ENCODE measurements around the gene UCHL1. TPM values are rescaled to one million over a fixed set of nuclear protein-coding genes. Genes with fewer than 3 reads are reported as not detected.
"Not testable (repeated sequence)": the region's sequence is repeated elsewhere in the genome, so short reads cannot be mapped to it uniquely, and the experiment has no call there.

The UCHL1 gene
- total and polyA plus RNA-seq, 5 donors: 8.3 to 63.9 (median 40.5) TPM

- intact Hi-C loops (cut with DNase I): loop anchor here in 1 of 4 donors (10.0 kb wide), 1 partner anchor 617 kb away; no protein-coding TSS in a partner anchor
- no peaks in the 10 kb centered on the region for H3K4me1 ChIP-seq (ENCODE audit: control insufficient read depth, insufficient read depth, low read length)
- DNase-seq (no peak), ATAC-seq (no peak)
- H3K4me3 ChIP-seq (ENCODE audit: low read length): no peak overlapping the region
- no peaks in the 10 kb centered on the region for H3K9me3 ChIP-seq (ENCODE audit: control insufficient read depth, low read length)
- no peak overlapping the region for H3K27ac ChIP-seq (ENCODE audit: low read length)
- WGBS: 84% methylated on average over 7 of the region's 7 CpGs
- no peaks in the 10 kb centered on the region for H3K27me3 ChIP-seq (ENCODE audit: control insufficient read depth, insufficient read depth)
Observed at GRCh38 chr4:41267997-41268396, 11.3 kb downstream of the UCHL1 start.

DNA sequence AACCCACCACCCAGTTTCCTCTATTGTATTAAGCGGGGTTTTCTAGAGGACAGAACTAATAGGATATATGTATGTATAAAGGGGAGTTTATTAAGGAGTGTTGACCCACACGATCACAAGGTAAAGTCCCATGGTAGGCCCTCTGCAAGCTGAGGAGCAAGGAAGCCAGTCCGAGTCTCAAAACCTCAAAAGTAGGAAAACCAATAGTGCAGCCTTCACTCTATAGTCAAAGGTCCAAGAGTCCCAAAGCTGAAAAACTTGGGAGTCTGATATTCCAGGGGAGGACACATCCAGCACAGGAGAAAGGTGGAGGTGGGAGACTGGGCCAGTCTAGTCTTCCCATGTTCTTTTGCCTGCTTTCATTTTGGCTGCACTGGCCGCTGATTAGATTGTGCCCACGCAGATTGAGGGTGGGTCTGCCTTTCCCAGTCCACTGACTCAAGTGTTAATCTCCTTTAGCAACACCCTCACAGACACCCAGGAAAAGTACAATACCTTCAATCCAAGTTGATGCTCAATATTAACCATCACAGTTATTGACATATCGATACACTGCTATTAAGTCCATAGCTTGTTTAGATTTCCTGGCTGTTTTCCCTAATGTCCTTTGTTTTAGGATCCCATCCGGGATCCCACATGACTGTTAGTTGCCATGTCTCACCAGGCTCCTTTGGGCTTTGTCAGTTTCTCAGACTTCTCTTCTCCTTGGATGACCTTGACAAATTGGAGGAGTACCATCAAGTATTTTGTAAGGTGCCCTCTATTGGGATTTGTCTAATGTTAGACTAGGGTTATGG is 12.2 kb downstream of the UCHL1 start:
- ATAC-seq (no peak), DNase-seq (no peak)
- H3K4me1 ChIP-seq (ENCODE audit: control insufficient read depth, insufficient read depth, low read length): no peaks in the 10 kb centered on the region
- H3K9me3 ChIP-seq (ENCODE audit: control insufficient read depth, low read length): no peaks in the 10 kb centered on the region
- intact Hi-C loops (cut with DNase I): loop anchor here in 1 of 4 donors (10.0 kb wide), 1 partner anchor 616 kb away; no protein-coding TSS in a partner anchor
- WGBS: 94% methylated on average over 7 of the region's 7 CpGs
- no peak overlapping the region for H3K27ac ChIP-seq (ENCODE audit: low read length)
- no peaks in the 10 kb centered on the region for H3K27me3 ChIP-seq (ENCODE audit: control insufficient read depth, insufficient read depth)
- H3K4me3 ChIP-seq (ENCODE audit: low read length): no peak overlapping the region

GRCh38 chr4:41269682-41270081 is 13.0 kb downstream of the UCHL1 start:
- intact Hi-C loops (cut with DNase I): loop anchor here in 1 of 4 donors (10.0 kb wide), 1 partner anchor 615 kb away; no protein-coding TSS in a partner anchor
- ATAC-seq (no peak), DNase-seq (no peak)
- Histone ChIP-seq H3K27me3 (ENCODE audit: control insufficient read depth, insufficient read depth) (no peaks in the 10 kb centered on the region), H3K27ac (ENCODE audit: low read length) (no peak overlapping the region), H3K4me3 (ENCODE audit: low read length) (no peak overlapping the region), H3K4me1 (ENCODE audit: control insufficient read depth, insufficient read depth, low read length) (no peaks in the 10 kb centered on the region), H3K9me3 (ENCODE audit: control insufficient read depth, low read length) (no peaks in the 10 kb centered on the region)

DNA sequence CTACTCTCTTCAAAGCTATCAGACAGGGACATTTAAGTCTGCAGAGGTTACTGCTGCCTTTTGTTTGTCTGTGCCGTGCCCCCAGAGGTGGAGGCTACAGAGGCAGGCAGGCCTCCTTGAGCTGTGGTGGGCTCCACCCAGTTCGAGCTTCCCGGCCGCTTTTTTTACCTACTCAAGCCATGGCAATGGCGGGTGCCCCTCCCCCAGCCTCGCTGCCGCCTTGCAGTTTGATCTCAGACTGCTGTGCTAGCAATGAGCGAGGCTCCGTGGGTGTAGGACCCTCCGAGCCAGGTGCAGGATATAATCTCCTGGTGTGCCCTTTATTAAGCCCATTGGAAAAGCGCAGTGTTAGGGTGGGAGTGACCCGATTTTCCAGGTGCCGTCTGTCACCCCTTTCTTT is 19.2 kb downstream of the UCHL1 start:
- H3K27me3 ChIP-seq (ENCODE audit: control insufficient read depth, insufficient read depth); intact Hi-C loops (cut with DNase I); ATAC-seq; H3K4me3 ChIP-seq (ENCODE audit: low read length); H3K9me3 ChIP-seq (ENCODE audit: control insufficient read depth, low read length); DNase-seq; H3K4me1 ChIP-seq (ENCODE audit: control insufficient read depth, insufficient read depth, low read length); H3K27ac ChIP-seq (ENCODE audit: low read length): not testable (repeated sequence)
- WGBS: 94% methylated on average over 13 of the region's 13 CpGs

- Histone ChIP-seq H3K27me3 (ENCODE audit: control insufficient read depth, insufficient read depth) (no peaks in the 10 kb centered on the region), H3K27ac (ENCODE audit: low read length) (no peak overlapping the region), H3K4me3 (ENCODE audit: low read length) (no peak overlapping the region), H3K4me1 (ENCODE audit: control insufficient read depth, insufficient read depth, low read length) (no peaks in the 10 kb centered on the region), H3K9me3 (ENCODE audit: control insufficient read depth, low read length) (no peaks in the 10 kb centered on the region)
- WGBS: 59% methylated on average over 8 of the region's 8 CpGs
- no peak for DNase-seq
- ATAC-seq: peak in 1 of 2 donors; percentile 58
- intact Hi-C loops (cut with DNase I): loop anchor here in 3 of 4 donors (2.0 to 10.0 kb wide), 4 partner anchors 377 to 605 kb away; no protein-coding TSS in a partner anchor
Observed at GRCh38 chr4:41280010-41280409, 23.3 kb downstream of the UCHL1 start.

- Histone ChIP-seq H3K9me3 (ENCODE audit: control insufficient read depth, low read length) (no peaks in the 10 kb centered on the region), H3K27ac (ENCODE audit: low read length) (no peak overlapping the region), H3K4me3 (ENCODE audit: low read length) (no peak overlapping the region), H3K27me3 (ENCODE audit: control insufficient read depth, insufficient read depth) (no peaks in the 10 kb centered on the region), H3K4me1 (ENCODE audit: control insufficient read depth, insufficient read depth, low read length) (no peaks in the 10 kb centered on the region)
- DNase-seq (no peak), ATAC-seq (peak; percentile 96)
- intact Hi-C loops (cut with DNase I): loop anchor here in 3 of 4 donors (2.0 to 10.0 kb wide), 4 partner anchors 376 to 604 kb away; no protein-coding TSS in a partner anchor
- WGBS: 11% methylated on average over 7 of the region's 7 CpGs
Observed at GRCh38 chr4:41281038-41281634, 24.4 kb downstream of the UCHL1 start.

GRCh38 chr4:41282366-41282765 is 25.6 kb downstream of the UCHL1 start:
- Histone ChIP-seq H3K4me1 (ENCODE audit: control insufficient read depth, insufficient read depth, low read length) (no peaks in the 10 kb centered on the region), H3K4me3 (ENCODE audit: low read length) (no peak overlapping the region), H3K9me3 (ENCODE audit: control insufficient read depth, low read length) (no peaks in the 10 kb centered on the region), H3K27me3 (ENCODE audit: control insufficient read depth, insufficient read depth) (no peaks in the 10 kb centered on the region), H3K27ac (ENCODE audit: low read length) (no peak overlapping the region)
- ATAC-seq (no peak), DNase-seq (no peak)
- intact Hi-C loops (cut with DNase I): loop anchor here in 3 of 4 donors (5.0 to 10.0 kb wide), 3 partner anchors 375 to 602 kb away; no protein-coding TSS in a partner anchor
- WGBS: 1% methylated on average over 1 of the region's 1 CpG

DNA sequence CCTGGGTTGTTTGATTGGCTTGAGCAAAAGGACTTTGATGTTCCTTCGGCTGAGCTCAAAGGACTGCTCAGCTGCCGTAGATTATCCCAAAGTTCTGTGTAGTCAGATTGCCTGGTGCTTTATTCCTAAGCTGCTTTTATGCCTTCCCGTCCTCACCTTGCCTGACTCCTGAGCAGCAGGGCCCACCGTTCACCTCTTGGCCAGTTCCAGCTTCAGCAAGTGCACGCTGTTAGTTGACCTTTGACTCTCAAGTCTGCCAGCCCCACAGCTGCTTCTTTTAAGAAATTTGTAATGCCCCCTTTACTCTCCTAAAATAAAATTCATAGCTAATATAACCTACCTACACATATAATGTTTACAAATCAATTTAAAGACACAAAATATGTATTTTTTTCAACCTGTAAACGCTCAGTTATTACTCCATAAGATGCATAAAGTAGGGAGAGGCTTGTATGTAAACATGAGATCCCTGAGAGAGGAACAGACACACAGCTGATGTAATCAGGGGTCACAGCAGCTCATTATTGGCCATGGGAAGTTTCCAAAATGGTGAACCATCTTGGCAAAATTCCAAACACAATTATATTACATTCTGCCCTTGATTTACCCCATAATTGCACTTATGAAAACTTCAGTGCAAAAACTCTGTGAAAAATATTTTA is 28.6 kb downstream of the UCHL1 start:
- Histone ChIP-seq H3K27ac (ENCODE audit: low read length) (no peak overlapping the region), H3K4me1 (ENCODE audit: control insufficient read depth, insufficient read depth, low read length) (no peaks in the 10 kb centered on the region), H3K4me3 (ENCODE audit: low read length) (no peak overlapping the region), H3K27me3 (ENCODE audit: control insufficient read depth, insufficient read depth) (no peaks in the 10 kb centered on the region), H3K9me3 (ENCODE audit: control insufficient read depth, low read length) (no peaks in the 10 kb centered on the region)
- DNase-seq: no peak
- no peak for ATAC-seq
- 91% methylated on average over 6 of the region's 6 CpGs for WGBS
- intact Hi-C loops (cut with DNase I): loop anchor here in 1 of 4 donors (10.0 kb wide), 1 partner anchor 599 kb away; no protein-coding TSS in a partner anchor

GRCh38 chr4:41285864-41286235 is 29.1 kb downstream of the UCHL1 start:
- DNase-seq: no peak
- no peak overlapping the region for H3K4me3 ChIP-seq (ENCODE audit: low read length)
- no peak overlapping the region for H3K27ac ChIP-seq (ENCODE audit: low read length)
- WGBS: 91% methylated on average over 3 of the region's 3 CpGs
- H3K4me1 ChIP-seq (ENCODE audit: control insufficient read depth, insufficient read depth, low read length): no peaks in the 10 kb centered on the region
- no peak for ATAC-seq
- H3K9me3 ChIP-seq (ENCODE audit: control insufficient read depth, low read length): no peaks in the 10 kb centered on the region
- H3K27me3 ChIP-seq (ENCODE audit: control insufficient read depth, insufficient read depth): no peaks in the 10 kb centered on the region
- intact Hi-C loops (cut with DNase I): loop anchor here in 1 of 4 donors (10.0 kb wide), 1 partner anchor 599 kb away; no protein-coding TSS in a partner anchor

- ATAC-seq: no peak
- Histone ChIP-seq H3K9me3 (ENCODE audit: control insufficient read depth, low read length) (no peaks in the 10 kb centered on the region), H3K4me3 (ENCODE audit: low read length) (no peak overlapping the region), H3K27ac (ENCODE audit: low read length) (no peak overlapping the region), H3K27me3 (ENCODE audit: control insufficient read depth, insufficient read depth) (no peaks in the 10 kb centered on the region), H3K4me1 (ENCODE audit: control insufficient read depth, insufficient read depth, low read length) (no peaks in the 10 kb centered on the region)
- intact Hi-C loops (cut with DNase I): loop anchor here in 1 of 4 donors (10.0 kb wide), 1 partner anchor 598 kb away; no protein-coding TSS in a partner anchor
- no peak for DNase-seq
- WGBS: 93% methylated on average over 1 of the region's 1 CpG
Observed at GRCh38 chr4:41287005-41287404, 30.3 kb downstream of the UCHL1 start.
